Left lobe of liver (tissue), 2 donors: ENCODE results near the gene PRKAG2. TPM values are rescaled to one million over a fixed set of nuclear protein-coding genes. Genes with fewer than 3 reads are reported as not detected.
A peak's percentile ranks its signal among the peaks of the same experiment; 100 is the strongest.
"Not testable (repeated sequence)": the region's sequence is repeated elsewhere in the genome, so short reads cannot be mapped to it uniquely, and the experiment has no call there.

Experiments used
- ATAC-seq: fragments of 200-7000 bp; cut with Tn5 transposase; one replicate; pipeline ENCODE4 v1.9.1; 2020; ENCODE audit warnings: mild to moderate bottlenecking, moderate library complexity
- DNase-seq: peaks from one replicate; pipeline ENCODE4 v3.0.0-alpha.2; 2020; ENCODE audit warnings: low spot score
- total RNA-seq: library from RNA; stranded (reverse); gene quantifications from one replicate; pipeline ENCODE4 v1.2.1, GENCODE V29; 2021
- donor health status: DM: no; HTN: no; CAD: no; lungs with moderate emphysema.
- donor health status: DM: no; HTN: yes; CAD: no.

The PRKAG2 gene
- total RNA-seq, 1 donor from 2014 or later = 43.4 TPM

DNA sequence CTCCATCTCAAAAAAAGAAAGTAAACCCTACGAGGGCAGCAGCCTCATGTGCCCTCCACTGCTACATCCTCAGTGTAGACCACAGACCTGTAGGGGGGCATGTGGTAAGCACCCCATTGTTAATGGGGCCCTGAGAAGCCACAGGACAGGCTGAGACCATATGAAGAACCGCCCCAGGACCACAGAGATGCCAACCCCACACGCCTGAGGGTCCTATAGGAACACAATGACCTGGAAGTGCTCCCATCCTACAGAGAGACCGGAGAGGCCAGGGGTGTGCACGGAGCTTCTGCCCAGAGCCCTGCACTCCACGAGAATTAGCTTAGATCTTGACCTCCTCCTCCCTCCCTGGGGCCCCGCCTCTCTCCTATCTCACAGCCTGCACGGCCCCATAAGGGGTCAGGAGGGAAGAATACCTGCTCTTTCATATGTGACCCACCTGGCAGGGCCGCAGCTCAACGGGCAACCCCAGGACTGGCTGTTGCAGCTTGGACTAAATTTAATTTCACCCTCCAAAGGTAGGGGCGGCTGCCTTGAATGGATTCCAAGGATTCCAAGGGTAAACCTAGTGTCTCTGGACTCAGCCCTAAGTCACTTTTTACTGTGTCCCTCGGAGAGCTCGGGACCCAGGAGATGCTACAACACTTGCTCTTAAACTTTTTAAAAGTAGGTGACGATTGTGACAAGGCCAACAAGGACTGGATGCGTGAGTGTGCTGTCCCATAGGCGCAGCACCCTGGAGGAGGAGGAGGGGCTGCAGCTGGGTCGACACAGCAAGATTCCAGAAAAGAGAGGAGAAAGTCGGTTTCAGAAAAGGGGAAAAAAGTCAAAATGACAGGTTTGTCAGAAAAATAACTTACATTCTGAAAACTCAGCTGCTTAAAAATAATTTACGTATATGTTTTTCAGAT, 24.2 kb downstream of the PRKAG2 start:
- ATAC-seq (no peak), DNase-seq (no peak)

DNA sequence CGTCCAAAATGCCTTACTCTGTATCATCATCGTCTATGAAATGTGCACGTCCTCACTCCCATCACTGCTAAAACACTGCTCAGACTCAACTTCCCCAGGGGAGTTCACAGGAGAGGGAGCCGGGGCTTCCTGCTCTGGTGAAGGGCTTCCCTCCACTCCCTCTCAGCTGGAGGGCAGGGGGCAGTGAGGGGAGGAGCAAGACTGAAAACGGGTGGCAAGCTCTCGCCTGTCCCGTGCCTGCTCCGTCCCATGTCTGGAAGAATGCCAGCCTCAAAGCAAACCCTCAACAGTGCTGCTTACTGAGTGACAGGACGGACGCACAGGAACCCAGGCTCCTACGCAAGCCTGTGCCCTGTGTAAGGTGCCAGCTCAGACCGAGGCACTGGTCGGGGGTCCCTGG, 25.1 kb downstream of the PRKAG2 start:
- peak; percentile 58 for ATAC-seq
- DNase-seq = no peak

- DNase-seq = no peak
- ATAC-seq = peak; percentile 46
These were observed 25.7 kb downstream of the PRKAG2 start for GRCh38 chr7:151851145-151851751.

DNA sequence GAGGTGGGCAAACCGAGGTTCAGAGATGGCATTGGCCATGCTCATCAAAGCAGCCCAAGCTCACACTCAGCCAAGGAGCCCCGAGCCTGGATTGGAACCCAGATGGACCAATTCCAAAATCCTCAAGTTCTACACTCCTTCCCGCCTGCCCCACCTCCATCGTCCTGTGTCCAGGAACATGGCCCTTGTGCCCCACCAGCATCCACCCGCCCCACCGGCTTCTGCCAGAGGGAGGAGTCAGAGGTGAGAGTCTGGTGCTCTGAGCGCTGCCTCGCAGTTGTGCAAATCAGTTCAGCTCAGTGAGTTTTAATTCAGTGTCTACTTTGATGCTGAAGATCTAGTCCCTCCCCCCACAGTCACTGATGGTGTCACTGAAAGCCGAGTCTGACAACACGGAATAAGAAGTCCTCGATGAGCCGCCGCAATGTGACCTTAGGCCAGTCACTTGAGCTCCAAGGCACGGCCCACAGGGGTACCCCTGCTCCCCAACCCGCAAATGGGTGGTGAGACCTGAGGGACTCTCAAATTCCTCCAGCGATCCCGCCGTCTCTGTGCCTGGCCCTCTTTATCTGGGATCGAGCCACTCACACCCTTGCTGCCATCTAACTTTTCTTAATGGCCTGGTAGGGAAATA, 26.3 kb downstream of the PRKAG2 start:
- no peak for DNase-seq
- no peak for ATAC-seq

DNA sequence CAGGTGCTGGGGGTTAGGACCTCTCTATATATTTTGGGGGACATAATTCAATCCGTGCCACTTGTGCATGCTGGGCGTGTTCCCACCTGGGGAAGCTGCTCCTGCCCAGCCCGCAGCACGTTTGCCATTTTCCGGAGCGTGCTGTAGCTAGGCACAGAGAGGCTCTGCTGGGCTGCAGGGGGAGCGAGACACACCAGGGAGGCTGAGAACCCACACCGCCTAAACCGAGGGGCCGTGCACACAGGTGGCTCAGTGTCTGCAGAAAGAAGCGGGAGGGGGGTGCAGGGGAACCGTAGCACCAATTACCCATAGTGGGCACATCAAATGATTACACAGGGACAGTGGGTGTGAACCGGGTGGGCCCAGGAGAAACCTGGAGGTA, 27.0 kb downstream of the PRKAG2 start:
- ATAC-seq (no peak), DNase-seq (no peak)

DNA sequence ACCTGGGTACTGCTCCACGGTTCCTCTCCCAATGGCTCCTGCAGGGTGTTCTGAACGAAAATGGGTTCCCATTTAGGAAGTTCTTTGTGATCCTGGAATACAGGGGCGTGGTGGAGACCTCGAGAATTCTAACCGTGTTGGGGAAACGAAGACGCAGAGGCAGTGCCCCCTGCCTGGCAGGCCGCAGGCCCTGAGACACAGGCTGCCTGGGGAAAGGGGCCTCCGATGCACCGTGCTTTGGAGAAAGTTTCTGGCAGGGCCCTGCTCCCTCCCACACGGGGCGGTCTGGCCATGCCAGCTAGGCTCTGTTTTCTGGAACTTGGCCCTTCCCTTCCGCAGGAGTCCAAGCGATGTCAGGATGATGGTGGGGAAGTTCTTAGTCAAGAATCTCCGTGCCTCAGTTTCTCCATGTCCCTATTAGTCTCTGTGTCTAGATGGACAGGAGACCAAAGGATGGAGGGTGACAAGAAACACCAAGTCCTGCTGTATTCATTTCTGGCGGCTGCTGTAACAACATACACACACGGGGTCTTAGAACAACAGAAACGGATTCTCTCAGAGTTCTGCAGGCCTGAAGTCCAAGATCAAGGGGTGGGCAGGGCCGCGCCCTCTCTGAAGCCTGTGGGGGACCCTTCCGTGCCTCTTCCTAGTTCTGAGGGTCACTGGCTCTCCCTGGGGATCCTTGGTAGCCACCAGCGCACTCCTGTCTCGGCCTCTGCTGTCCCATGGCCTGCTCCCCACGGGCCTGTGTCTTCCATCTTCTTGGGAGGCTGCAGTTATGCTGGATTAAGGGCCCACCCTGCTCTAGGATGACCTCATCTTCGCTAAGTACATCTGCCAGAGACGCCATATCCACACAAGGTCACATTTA, 27.7 kb downstream of the PRKAG2 start:
- DNase-seq (no peak), ATAC-seq (no peak)

- no peak for ATAC-seq
These were observed 29.2 kb downstream of the PRKAG2 start for GRCh38 chr7:151847681-151848081.

GRCh38 chr7:151847136-151847535, 29.8 kb downstream of the PRKAG2 start:
- DNase-seq = no peak
- ATAC-seq = no peak

More at GRCh38 chr7:151847681-151848081, 29.2 kb downstream of the PRKAG2 start:
- no peak for DNase-seq

DNA sequence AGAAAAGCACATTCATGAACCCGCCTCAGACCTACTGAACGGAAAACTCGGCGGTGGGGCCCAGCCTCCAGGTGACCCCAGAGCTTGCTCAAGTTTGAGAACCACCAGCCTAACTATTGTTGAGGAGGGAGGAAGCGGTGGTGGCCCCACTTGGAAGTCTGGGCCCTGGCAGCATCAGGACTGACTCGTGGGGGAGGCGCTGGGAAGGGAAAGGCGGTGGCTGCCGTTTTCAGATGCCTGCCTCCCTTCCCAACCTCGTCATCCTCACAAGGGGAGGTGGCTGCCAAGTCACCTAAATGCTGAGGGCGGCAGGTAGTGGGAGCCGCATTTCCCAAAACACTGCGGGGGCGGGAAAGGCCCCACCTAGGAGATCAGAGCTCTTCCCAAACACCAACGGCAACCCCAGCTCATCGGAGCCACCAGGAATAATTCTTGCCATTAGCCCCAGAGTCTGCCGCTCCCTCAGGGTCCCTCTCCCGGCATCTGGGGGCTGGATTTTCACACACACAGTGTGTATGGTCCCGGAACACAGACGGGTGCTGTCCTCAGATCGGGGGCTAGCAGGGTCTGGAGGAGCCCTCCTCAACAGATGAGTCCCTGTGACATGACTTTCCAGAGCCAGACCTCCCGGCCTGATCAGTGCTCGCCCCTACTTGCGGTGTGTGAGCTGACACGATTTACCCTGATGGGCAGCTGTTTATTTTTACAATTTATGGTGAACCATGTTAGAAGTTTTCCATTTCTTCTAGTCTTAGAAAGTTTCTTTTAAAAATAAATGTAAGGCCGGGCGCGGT, 31.3 kb downstream of the PRKAG2 start:
- no peak for ATAC-seq
- DNase-seq = no peak

DNA sequence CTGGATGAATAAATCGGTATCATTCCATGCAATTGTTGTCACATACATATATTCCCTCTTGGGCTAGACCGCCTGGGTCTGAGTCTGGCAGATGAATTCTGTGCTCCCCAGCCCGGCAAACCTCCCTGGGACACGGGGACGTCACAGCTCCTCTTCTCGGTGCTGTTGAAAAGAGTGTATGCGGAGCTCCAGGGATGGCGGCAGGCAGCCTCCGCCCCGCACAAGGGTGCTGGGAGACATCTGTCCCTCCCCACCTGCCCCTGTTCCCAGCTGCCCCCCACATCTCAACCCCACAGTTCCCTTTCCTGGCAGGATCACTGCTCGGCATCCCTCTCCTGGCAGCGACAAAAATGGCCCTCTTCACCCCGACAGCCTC, 32.1 kb downstream of the PRKAG2 start:
- DNase-seq = no peak
- ATAC-seq = peak; percentile 6

DNA sequence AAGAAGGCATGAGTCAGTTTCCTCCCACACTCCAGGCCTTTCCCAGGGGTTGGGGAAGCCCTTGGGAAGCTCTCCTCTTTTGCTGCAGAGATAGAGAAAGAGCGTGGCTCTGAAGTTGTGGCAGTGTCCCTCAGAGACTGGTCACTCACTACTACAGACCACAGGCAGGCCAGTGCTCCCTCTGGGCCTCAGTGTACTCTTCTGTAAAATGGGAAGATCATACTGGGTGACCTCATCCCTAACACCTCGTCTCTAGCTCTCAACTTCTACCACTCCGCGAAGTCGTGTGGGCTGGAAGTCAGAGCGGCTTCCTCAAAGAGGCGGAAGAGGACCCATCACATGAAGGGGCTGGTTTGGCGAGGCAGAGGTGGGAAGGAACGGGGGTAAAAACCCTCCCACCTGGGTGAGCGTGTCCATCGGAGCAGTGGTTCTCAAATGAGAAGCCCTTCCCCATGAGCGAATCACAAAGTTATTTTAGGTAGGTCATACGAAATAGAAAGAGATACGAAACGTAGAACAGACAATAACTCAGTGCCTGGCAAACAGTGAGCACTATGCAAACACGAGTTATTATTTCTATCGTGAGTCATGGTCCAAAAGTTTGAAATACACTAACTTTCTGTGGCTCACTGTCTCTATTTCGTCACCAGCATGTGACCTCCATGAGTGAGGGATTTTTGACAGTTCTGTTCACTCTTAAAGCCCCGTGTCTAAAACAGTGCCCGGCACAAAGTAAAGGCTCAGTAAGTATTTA, 32.7 kb downstream of the PRKAG2 start:
- DNase-seq (no peak), ATAC-seq (peak; percentile 46)

DNA sequence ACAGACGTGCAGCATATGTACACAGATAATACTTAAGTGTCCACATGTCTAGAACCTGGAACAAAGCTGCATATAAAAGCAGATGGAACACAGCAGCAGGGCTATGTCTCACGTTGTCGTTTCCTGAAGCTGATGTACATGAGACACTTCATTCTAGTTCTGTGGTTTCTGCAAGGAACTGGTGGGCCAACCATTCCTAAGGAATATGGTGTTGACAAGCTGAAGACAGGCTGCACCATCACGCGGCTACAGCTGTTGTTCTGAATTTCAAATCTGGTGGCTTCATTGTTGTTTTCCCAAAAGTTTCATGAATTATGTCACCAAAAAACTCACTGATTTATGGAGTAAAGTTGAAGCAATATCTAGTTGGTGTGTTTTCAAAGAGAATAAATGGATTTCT, 33.7 kb downstream of the PRKAG2 start:
- no peak for ATAC-seq
- DNase-seq = no peak

- not testable (repeated sequence) for DNase-seq, ATAC-seq
These were observed 35.4 kb downstream of the PRKAG2 start for GRCh38 chr7:151841395-151842051.

DNA sequence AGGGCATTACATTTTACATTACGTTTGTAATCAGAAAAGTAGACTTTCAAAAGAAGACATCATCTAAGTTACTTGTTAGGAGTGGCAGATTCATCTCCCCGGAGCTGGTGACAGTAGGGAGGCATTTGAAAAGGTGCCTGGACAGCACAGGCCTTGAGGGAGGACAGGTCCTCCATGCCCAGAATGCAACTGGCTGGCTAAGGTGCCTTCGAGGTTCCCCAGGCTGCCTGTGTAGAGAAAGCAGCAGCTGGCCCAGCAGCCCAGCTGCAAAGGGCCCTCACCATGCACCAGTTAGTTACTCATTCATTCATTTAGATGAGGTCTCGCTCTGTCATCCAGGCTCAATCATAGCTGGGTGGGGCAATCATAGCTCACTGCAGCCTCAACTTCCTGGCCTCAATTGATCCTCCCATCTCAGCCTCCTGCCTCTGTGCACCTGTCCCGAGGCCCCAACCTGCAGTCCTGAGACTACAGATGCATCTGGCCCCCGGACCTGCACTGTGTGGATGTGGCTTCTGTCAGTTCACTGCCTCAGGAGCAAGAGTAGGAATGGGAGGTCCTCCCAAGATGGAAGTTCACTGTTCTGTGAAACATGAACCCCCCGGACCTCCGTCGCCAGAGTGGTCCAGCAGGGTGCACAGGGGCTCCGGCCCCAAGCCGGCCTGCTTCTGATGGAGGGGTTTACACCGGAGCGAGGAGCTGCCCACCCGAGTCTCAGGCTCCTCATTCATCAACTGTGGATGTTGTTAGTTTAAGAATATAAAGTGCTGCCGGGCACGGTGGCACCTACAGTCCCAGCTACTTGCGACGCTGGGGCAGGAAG, 36.6 kb downstream of the PRKAG2 start:
- ATAC-seq = no peak
- no peak for DNase-seq

DNA sequence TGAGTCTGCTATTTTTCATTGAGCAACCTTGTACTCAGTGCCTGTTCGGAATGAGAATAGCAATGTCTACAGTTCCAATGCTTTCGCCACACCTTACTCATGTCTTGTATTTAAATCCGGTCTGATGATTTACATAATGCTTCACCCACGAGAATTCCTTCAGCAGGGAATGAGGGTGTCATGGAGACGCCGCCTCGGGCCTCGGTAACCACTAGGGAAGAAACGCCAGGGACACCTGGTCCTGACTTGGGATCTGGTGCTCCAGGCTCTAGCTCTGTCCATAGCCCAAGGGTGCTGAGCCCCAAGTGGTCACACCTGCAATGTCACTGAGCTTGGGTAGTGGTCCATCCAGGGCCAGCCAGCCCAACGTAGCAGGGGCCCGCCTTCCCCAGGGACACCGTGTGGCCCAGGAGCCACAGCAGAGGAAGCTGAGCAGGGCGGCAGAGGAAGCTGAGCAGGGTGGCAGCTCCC, 37.4 kb downstream of the PRKAG2 start:
- no peak for ATAC-seq
- no peak for DNase-seq

- no peak for DNase-seq
- peak; percentile 21 for ATAC-seq
These were observed 38.0 kb downstream of the PRKAG2 start for GRCh38 chr7:151838861-151839381.

DNA sequence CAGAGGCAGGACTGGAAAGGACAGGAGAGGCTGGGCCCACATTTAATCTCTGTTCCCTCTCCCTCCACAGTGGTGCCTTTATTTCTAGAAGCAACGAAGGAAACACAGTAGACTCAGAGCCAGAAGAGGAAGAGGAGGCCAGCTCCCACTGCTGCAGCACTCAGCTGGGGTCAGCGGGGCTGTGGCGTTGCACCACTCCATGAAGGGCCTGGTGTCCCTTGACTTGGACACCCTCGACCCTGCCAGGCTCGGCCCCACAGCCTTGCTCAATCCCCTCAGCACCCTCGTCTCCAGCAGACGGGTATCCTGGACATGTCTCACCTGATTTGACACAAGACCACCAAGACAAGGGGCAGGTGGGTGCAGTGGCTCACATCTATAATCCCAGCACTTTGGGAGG, 38.8 kb downstream of the PRKAG2 start:
- ATAC-seq = peak; percentile 6

More for the DNA sequence above, 38.8 kb downstream of the PRKAG2 start:
- DNase-seq = no peak
